WI38 (cell line): ENCODE measurements around the gene TTC21A.

Experiments used
- H3K4me3 ChIP-seq: 2 replicates; pipeline ENCODE4 v1.5.1; 2011; ENCODE audit warnings: low read depth, mild to moderate bottlenecking, control low read depth, low read length
- TF ChIP-seq, protein P1 (sequence below): IDR thresholded peaks from 2 replicates; pipeline ENCODE4 v1.5.1; 2012; ENCODE audit warnings: low read depth, mild to moderate bottlenecking, control low read depth, low read length

The TTC21A gene

DNA sequence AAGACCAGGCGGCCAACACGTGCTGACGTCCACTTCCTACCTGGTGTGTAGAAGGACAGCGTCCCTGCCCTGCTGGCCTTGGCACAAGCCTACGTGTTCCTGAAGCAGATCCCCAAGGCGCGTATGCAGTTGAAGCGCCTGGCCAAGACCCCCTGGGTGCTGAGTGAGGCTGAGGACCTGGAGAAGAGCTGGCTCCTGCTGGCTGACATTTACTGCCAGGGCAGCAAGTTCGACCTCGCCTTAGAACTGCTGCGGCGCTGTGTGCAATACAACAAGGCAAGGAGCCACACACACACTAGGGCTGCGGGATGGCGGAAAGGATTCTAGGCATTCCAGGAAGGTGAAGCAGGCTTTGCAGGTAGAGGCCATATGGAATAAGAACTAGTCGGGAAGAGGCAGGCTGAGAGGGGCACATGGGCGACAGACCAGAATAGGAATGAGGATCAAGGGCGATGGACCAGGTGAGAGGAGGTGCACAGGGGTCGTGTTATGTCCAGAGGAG lies 30.0 kb downstream of the TTC21A start:
- H3K4me3 ChIP-seq, result no peak overlapping the region
- TF ChIP-seq, protein P1, sequence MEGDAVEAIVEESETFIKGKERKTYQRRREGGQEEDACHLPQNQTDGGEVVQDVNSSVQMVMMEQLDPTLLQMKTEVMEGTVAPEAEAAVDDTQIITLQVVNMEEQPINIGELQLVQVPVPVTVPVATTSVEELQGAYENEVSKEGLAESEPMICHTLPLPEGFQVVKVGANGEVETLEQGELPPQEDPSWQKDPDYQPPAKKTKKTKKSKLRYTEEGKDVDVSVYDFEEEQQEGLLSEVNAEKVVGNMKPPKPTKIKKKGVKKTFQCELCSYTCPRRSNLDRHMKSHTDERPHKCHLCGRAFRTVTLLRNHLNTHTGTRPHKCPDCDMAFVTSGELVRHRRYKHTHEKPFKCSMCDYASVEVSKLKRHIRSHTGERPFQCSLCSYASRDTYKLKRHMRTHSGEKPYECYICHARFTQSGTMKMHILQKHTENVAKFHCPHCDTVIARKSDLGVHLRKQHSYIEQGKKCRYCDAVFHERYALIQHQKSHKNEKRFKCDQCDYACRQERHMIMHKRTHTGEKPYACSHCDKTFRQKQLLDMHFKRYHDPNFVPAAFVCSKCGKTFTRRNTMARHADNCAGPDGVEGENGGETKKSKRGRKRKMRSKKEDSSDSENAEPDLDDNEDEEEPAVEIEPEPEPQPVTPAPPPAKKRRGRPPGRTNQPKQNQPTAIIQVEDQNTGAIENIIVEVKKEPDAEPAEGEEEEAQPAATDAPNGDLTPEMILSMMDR, result no peak

- H3K4me3 ChIP-seq, result no peak overlapping the region
- TF ChIP-seq, protein P1, result no peak
Observed at GRCh38 chr3:39137991-39138803, 30.7 kb downstream of the TTC21A start.

- TF ChIP-seq, protein P1, result no peak
- H3K4me3 ChIP-seq, result no peak overlapping the region
Observed at GRCh38 chr3:39138804-39139415, 31.4 kb downstream of the TTC21A start.

GRCh38 chr3:39139442-39139841 lies 32.0 kb downstream of the TTC21A start:
- TF ChIP-seq, protein P1, result no peak
- no peak overlapping the region for H3K4me3 ChIP-seq

DNA sequence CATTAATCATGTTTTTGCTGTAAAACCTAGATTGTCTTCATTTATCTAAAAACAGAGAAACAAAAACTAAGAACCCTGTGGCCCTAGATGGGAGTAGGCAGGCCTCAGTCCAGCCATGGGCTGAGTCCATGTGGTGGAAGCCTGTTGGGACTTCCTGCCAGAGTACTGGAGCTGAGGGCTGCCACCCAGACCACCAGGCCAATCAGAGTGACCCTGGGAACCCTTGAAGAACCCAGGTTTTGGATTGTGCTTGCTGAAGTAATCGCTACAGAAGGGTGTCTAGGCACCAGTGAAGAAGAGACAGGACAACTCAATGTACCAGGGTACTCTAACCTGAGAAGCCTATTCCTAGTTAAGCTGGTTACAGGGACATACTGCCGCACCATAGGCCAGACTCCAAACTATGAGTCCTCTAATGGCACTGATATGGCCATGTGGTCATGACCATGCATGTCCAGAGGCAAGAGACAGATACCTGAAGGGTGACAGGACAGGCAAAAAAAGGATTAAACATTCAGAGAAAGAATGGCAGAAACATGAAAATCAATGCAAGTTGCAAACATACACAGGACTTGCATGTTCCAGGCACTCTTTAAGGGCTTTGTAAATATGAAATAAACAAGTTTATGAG lies 33.0 kb downstream of the TTC21A start:
- TF ChIP-seq, protein P1, result no peak
- no peak overlapping the region for H3K4me3 ChIP-seq

GRCh38 chr3:39141171-39141995 lies 33.9 kb downstream of the TTC21A start:
- no peak overlapping the region for H3K4me3 ChIP-seq
- TF ChIP-seq, protein P1, result no peak
